Measurements from ENCODE around the gene CLASP2.
"Not testable (repeated sequence)": the region's sequence is repeated elsewhere in the genome, so short reads cannot be mapped to it uniquely, and the experiment has no call there.

The CLASP2 gene

GRCh38 chr3:33526787-33527186 is 191.3 kb downstream of the CLASP2 start:
- no peak for DNase-seq

DNA sequence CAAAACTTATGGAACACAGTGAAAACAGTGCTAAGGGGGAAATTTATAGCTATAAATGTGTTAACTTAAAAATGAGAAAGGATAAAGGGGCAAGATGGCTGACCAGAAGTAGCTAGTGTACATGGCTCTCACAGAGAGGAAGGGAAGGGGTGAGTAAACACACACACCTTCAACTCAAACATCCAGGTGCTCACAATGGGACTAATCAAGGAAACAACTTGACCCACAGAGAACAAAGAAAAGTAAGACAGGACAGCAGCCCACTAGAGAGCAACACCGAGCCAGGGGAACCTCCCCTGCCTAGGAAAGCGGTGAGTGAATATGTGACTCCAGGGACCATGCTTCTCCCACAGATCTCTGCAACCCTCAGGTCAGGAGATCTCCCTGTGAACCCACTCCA is 192.8 kb downstream of the CLASP2 start:
- no peak for DNase-seq

GRCh38 chr3:33523093-33523667 is 194.9 kb downstream of the CLASP2 start:
- DNase-seq, result no peak

DNA sequence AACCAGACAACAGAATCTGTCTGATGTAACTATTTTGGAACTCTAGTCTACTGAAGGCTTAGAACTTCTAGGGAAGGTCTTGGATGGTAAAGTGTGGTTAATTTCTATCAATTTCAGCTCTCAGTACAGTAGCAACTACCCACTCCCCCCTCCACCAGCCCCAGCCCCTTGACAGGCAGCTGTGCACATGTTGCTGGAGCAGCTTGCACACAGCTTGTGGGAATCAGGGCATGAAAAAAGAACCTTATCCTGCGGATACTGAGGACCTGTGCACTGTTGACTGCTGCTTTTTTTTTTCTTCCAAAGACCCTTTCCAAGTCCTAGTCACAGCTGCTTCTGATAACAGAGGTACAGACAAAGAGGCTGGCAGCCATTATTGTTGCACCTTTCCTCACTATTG is 196.3 kb downstream of the CLASP2 start:
- DNase-seq, result no peak

- DNase-seq, result no peak
Measured at GRCh38 chr3:33513262-33513863, 204.7 kb downstream of the CLASP2 start.

GRCh38 chr3:33505027-33505426 is 213.0 kb downstream of the CLASP2 start:
- no peak for DNase-seq

DNA sequence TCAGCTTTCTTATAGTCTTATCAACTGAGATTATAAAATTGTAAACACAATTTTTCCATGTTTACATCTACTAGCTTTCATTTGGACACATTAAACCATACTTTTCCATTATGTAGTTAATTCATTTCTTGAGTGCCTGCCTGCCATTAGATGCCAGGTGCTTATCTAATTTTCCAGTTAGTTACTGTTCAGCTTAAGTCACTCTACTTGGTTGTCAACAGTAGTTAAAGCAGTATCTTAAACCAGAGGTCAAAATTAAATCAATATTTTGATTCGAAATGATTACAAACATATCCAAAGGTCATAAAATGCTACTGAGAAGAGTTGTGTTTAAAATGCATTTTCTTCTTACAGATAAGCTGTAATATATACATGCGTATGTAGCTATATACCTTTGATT is 221.6 kb downstream of the CLASP2 start:
- no peak for DNase-seq

DNA sequence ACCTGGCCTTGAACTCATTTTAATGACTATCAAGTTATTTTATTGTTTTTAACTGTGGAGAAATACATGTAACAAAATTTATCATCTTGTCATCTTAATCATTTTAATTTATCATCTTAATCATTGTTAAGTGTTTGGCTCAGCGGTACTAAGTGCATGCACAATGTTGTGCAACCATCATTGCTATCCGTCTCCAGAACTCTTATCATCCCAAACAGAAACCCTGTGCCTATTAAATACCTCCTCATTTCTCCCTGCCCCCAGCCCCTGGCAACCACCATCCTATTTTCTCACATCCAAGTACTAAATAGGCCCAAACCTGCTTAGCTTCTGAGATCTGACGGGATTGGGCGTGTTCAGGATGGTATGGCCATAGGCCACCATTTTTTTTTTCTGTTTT is 226.3 kb downstream of the CLASP2 start:
- DNase-seq, result no peak

DNA sequence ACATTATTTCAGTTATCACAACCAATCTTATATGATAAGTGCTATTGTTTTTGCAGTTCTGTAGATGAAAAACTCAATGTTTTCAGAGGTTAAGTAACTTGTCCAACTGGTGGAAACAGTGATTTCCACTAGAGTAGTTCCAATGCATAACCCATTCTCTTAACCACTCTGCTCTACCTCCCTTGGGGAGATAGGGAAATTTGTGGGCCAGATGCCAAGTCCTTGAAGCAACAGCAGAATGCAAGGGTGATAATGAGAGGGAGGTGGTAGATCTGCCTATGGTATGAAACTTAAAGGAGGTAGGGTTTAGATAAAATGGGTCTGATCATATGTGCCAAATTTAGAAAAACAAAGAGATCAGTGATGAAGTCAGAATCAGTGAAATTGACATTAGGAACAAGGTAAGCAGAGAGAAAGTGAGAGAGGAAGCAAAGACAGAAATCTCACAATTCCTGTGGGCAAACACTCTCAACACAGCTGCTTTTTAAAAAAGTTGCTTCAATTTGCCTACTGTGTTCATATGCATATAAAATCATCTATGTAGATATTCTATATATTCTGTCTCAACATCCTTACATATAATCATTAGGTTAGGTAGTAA is 227.3 kb downstream of the CLASP2 start:
- DNase-seq, result no peak

DNA sequence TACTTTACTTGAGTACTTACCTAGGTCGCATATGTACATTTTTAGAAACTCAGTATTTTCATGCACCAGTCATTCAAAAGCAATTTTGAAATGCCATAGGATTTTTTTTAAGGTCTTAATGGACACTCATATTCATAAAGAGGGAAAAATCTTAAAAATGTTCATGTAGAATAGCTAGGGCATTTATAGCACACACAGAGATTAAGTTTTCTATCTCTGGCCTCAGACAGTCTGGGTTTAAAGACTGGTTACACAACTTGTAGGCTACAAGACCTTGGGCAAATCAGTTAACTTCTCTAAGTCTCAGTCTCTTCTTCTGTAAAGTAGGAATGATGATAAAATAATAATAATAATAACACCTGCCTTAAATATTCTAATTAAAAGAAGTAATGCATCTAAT is 229.4 kb downstream of the CLASP2 start:
- no peak for DNase-seq

DNA sequence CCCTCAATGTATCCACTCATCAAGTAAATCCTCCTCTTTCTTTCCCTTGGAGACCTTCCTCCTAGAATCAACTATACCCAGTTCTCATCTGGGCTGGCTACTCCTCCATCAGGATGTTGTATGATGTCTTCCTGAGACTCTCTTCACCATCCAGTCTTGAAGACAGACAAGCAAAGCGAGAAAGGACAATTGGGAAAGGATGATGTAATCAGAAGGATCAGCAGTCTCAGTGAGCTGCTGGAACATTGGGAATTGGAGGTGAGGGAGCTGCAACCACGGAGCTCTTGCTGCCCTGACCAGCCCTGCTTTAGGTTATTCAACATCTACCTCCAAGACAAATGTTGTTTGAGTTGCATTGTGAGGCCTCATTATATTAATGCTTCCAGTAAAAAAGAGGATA is 229.8 kb downstream of the CLASP2 start:
- no peak for DNase-seq

DNA sequence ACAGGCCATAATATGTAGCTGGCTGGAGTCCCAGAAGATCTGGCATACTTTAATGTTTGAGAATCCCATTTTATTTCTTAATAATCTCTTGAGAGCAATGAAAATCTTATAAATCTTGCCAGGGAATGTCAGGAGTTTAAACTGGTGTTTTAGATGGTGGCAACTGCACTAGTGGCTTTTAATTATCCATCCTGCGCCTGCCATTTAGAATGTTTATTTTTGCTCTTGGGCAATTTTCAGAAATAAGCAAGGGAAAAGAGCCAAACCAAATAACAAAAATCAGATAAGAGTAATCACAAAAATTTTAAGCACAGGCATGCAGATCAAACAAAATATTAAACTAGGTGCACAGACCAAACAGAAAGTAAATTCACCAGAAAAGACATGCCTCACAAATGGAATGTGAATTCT is 235.9 kb downstream of the CLASP2 start:
- DNase-seq, result no peak

DNA sequence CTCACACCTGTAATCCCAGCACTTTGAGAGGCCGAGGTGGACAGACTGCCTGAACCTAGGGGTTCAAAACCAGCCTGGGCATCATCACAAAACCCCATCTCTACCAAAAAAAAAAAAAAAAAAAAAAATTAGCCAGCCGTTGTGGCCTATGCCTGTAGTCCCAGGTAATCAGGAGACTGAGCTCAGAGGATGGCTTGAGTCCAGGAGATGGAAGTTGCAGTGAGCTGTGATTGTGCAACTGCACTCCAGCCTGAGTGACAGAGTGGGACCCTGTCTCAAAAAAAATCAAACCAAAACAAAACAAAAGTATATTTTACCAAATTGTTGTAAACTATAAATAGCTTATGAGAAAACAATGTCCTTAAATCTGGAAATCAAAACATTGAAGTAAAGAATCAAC is 243.2 kb downstream of the CLASP2 start:
- DNase-seq, result no peak

GRCh38 chr3:33473813-33474212 is 244.2 kb downstream of the CLASP2 start:
- no peak for DNase-seq

- no peak for DNase-seq
Measured at GRCh38 chr3:33467786-33468185, 250.3 kb downstream of the CLASP2 start.

DNA sequence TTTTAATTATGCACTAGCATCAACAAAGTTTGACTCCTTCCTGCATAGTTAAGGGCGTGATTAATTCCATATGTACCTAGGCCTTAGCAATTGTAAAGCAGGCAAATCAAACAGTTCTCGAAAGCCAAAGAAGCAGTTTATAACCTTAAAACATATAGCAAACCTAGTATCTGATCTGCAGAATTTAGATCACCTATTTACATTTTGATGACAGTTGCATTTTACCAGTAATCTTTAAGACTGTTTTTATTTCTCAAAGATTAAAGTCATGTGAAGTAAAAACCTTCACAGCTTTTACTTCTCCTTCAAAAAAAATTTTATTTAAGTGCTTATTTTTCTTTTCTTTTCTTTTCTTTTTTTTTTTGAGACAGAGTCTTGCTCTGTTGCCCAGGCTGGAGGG is 257.0 kb downstream of the CLASP2 start:
- DNase-seq, result no peak

GRCh38 chr3:33459577-33459976 is 258.5 kb downstream of the CLASP2 start:
- not testable (repeated sequence) for DNase-seq

DNA sequence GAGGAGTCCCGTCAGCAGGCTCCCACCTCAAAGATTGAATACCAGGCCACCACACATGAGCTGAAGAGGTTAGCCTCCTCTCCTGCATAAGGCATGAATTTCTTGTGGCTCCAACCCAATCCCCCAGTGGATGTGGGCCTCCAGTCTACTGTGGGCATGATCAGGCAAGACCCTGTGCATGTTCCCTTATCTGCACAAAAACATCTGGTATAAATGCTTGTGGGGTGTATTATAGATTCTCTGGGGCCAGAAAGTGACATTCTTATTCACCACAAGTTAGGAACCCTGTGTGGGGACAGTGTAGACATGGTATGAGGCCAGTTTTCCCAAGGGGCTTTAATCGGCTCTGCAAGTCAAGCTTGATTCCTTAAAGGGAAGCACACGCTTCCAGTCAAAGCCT is 259.6 kb downstream of the CLASP2 start:
- DNase-seq, result no peak

DNA sequence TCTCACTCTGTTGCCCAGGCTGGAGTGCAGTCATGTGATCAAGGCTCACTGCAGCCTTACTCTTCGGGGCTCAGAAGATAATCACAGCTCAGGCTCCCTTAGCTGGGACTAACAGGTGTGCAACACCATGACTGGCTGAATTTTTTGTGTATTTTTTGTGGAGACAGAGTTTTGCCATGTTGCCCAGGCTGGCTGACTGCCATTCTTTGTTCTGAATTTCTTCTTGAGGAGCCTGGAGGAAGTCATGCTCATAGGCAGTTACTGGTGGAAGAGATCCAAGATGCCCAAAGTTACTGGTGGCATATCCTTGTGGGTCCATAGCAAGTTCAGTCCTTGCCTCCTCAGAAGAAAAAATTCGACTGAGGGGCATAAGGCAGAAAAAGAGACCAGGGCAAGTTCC is 261.3 kb downstream of the CLASP2 start:
- no peak for DNase-seq

DNA sequence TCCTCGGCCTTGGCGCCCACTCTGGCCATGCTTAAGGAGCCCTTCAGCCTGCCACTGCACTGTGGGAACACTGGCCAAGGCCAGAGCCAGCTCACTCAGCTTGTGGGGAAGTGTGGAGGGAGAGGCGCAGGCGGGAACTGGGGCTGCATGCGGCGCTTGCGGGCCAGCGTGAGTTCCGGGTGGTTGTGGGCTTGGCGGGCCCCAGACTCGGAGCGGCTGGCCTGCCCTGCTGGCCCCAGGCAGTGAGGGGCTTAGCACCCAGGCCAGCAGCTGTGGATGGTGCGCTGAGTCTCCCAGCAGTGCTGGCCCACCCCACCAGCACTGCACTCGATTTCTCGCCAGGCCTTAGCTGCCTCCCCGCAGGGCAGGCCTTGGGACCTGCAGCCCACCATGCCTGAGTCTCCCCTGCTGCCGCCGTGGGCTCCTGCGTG is 264.7 kb downstream of the CLASP2 start:
- no peak for DNase-seq

DNA sequence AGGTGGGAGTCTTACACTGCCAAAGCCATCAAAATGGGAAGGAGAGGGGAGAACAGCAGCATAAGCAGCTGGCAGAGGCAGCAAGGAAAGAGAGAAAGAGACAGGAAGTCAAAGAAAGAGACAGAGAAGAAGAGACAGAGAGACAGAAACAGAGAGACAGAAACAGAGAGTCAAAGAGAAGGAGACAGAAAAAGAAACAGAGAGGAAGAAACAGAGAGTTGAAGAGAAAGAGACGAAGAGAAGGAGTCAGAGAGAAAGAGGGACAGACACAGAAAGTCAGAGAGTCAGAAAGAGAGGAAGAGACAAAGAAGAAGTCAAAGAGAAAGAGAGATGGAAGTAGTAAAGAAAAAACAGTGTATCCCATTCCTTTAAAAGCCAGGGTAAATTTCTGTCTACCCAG is 266.1 kb downstream of the CLASP2 start:
- DNase-seq, result not testable (repeated sequence)

GRCh38 chr3:33447958-33448357 is 270.1 kb downstream of the CLASP2 start:
- no peak for DNase-seq

- not testable (repeated sequence) for DNase-seq
Measured at GRCh38 chr3:33447256-33447625, 270.8 kb downstream of the CLASP2 start.

Data from stimulated activated CD4-positive, alpha-beta T cell treated with anti-CD3 and anti-CD28 coated beads, Interleukin-4, amount 100 ng/mL, for 24 hours (primary cell).